8988T (cell line): ENCODE data around the gene TDRD7.

ENCODE experiments used
- DNase-seq: peaks from one replicate; pipeline ENCODE4 v3.0.0; 2011

The TDRD7 gene

GRCh38 chr9:97387936-97388684 is 23.8 kb upstream of the TDRD7 start:
- DNase-seq, result no peak

- no peak for DNase-seq
These were observed 23.1 kb upstream of the TDRD7 start for GRCh38 chr9:97388721-97389238.

- DNase-seq, result no peak
These were observed 22.6 kb upstream of the TDRD7 start for GRCh38 chr9:97389249-97389648.

- no peak for DNase-seq
These were observed 21.0 kb upstream of the TDRD7 start for GRCh38 chr9:97390791-97391406.

- DNase-seq, result no peak
These were observed 17.0 kb upstream of the TDRD7 start for GRCh38 chr9:97394881-97395280.

GRCh38 chr9:97395745-97396144 is 16.2 kb upstream of the TDRD7 start:
- DNase-seq, result no peak

GRCh38 chr9:97396256-97396655 is 15.6 kb upstream of the TDRD7 start:
- DNase-seq, result no peak

- no peak for DNase-seq
These were observed 14.7 kb upstream of the TDRD7 start for GRCh38 chr9:97397220-97397619.

GRCh38 chr9:97398999-97399758 is 12.7 kb upstream of the TDRD7 start:
- peak; percentile 79 for DNase-seq

GRCh38 chr9:97403746-97404316 is 8.1 kb upstream of the TDRD7 start:
- no peak for DNase-seq

GRCh38 chr9:97405551-97405950 is 6.3 kb upstream of the TDRD7 start:
- no peak for DNase-seq

- no peak for DNase-seq
These were observed 5.2 kb upstream of the TDRD7 start for GRCh38 chr9:97406620-97407177.

GRCh38 chr9:97408562-97408961 is 3.3 kb upstream of the TDRD7 start:
- no peak for DNase-seq

GRCh38 chr9:97411440-97411788 is 482 bp upstream of the TDRD7 start:
- DNase-seq, result no peak

- no peak for DNase-seq
These were observed 910 bp downstream of the TDRD7 start for GRCh38 chr9:97412626-97413385.

- no peak for DNase-seq
These were observed 1.6 kb downstream of the TDRD7 start for GRCh38 chr9:97413462-97413861.

- no peak for DNase-seq
These were observed 3.2 kb downstream of the TDRD7 start for GRCh38 chr9:97415146-97415545.

GRCh38 chr9:97418880-97419279 is 7.0 kb downstream of the TDRD7 start:
- DNase-seq, result no peak

GRCh38 chr9:97419309-97419867 is 7.5 kb downstream of the TDRD7 start:
- no peak for DNase-seq

GRCh38 chr9:97425336-97425972 is 13.6 kb downstream of the TDRD7 start:
- DNase-seq, result no peak

GRCh38 chr9:97425973-97426336 is 14.1 kb downstream of the TDRD7 start:
- no peak for DNase-seq

- DNase-seq, result no peak
These were observed 16.0 kb downstream of the TDRD7 start for GRCh38 chr9:97427885-97428284.
